Stimulated activated CD8-positive, alpha-beta memory T cell treated with anti-CD3 and anti-CD28 coated beads, Interleukin-15, amount 100 ng/mL, for 48 hours (primary cell): Measurements from ENCODE around the gene SSBP2.

Source experiments
- DNase-seq, 2 donors: peaks; one replicate each; pipeline ENCODE4 v3.0.0-alpha.2; 2020; ENCODE audit warnings: low read depth in 2 of 2

The SSBP2 gene

DNA sequence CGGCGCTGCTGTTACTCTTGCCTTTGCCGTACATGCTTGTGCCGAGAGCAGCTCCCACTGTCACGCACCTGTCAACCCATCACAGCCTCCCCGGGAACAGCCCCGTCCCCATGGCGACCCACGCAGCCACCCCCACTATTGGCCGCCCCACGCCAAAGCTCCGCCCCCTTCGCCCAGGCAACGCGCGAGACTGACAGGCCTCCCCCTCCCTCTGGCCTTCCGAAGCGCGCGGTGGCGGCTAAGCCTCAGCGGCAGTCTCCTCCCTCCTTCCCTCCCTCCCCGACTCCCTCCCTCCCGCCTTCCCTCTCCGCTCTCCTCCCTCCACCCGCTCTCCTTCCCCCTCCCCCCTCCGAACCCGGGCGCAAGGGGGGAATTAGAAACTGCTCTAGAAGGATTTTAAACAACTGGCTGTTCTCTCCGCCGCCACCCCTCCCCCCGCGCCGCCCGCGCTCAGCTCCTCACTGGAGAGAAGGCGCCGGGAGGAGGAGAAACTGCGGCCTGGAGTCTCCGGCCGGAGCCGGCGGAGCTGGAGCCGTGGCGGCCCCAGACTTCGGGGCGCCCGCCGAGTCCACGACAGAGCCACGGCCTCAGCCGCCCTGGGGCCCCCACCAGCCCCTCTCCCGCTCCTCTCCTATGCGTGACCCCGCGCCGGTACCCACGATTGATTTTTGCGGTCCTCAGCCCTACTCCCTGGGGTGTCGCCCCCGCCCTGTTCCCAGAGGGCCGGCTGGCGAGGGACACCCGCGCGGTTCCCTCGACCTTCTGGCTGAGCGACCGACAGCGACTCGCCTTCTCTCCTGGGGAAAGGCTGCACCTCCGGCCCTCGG, at the start of gene SSBP2:
Gene SSBP2, minus strand, starts transcription at position 89 of the 827 bp plus-strand sequence. Its CDS starts 55 bp downstream, at position 34.
- DNase-seq, result peak; percentile 92 to 93

GRCh38 chr5:81795666-81796065, 44.8 kb upstream of the SSBP2 start:
- no peak for DNase-seq

DNA sequence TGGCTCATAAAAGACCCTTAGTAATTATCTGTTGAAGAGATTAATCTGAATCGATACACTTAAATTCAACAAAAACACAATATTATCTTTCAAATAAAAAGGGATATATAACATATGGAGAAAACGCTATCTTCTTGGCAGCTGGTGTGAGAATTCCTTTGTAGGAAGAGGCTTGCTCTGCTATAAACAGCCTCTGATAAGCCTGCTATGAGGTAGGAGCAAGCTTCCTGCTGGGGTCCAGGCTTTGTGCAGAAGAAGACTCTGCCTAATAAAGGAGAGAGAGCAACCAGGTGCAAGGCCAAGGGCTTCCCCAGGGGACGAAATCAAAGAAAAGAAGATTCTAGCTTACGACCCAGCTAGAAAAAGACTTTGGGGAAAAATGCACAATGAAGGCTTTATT, 43.3 kb upstream of the SSBP2 start:
- no peak for DNase-seq

DNA sequence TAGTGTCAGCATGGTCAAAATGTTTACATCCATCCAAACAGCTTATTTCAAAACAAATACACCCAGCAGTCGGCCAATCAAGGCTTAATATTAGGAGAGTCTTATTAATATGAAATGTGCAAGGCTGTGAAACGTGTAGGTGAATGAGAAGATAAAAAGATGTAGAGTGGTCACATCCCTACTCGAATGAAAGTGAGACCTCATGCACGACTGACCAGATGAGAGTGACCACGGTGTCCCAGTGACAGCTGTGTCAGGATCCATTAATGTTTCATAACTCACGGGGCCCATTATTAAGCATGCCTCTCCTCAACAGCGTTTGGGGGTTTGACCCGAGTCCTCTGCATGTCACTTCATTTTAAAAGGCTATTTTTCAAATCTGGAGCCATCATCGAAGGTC, 39.4 kb upstream of the SSBP2 start:
- DNase-seq, result no peak

- DNase-seq, result no peak
Observed at GRCh38 chr5:81789033-81789432, 38.1 kb upstream of the SSBP2 start.

GRCh38 chr5:81788329-81788728, 37.4 kb upstream of the SSBP2 start:
- DNase-seq, result no peak

- DNase-seq, result no peak
Observed at GRCh38 chr5:81787474-81788242, 36.8 kb upstream of the SSBP2 start.

DNA sequence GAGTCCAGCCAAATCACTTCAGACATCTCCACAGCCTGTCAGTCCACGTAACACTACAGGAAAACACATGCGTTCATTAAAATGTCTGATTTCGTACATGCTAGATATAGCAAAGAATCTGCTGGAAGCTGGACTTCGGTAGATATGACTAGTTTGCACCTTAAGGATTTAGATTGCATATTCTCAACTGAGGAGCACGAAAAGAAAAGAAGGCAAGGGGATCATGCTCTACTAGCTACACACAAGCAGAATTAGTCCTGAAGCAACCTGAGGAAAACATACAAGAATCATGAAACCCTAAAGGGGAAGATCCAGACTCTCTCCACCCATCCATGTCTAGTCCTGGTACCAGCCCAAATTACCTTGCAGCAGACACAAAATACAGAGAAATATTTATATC, 36.1 kb upstream of the SSBP2 start:
- no peak for DNase-seq

DNA sequence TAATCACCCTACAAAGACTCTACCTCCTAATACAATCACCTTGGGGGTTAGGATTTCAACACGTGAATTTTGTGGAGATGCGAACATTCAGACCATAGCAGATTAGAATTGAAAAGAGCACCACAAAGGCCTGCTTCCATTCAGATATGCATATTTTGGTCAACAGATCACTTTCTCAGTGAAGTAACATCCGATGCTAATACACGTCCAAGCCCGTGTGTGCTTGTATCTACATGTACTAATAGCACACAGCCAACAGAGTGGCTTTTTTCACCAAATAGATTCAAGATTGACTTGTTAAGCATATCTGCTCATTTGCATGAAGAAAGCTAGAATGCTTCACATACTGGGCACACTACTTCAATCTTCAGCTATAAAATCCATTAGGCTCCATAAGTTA, 35.6 kb upstream of the SSBP2 start:
- DNase-seq, result no peak

- DNase-seq, result no peak
Observed at GRCh38 chr5:81785322-81785721, 34.4 kb upstream of the SSBP2 start.

DNA sequence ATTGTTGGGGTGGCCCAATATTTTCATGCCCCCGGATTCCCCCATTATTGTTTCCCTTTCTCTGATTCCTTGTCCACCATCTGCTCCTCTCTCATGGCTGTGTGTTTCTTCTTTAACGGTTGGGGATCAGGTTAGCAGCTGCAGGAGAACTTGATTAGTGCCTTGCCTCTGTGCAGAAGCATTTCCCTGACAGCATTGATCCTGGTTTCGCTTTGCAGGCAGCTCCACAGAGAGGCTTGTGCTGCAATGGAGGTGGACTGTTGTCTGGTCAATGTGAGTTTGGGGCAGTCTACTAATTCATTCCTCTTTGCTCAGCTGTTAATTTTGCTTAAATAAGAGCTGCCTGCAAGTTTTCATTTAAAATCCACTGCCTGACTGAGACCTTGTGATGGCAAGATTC, 32.5 kb upstream of the SSBP2 start:
- no peak for DNase-seq

DNA sequence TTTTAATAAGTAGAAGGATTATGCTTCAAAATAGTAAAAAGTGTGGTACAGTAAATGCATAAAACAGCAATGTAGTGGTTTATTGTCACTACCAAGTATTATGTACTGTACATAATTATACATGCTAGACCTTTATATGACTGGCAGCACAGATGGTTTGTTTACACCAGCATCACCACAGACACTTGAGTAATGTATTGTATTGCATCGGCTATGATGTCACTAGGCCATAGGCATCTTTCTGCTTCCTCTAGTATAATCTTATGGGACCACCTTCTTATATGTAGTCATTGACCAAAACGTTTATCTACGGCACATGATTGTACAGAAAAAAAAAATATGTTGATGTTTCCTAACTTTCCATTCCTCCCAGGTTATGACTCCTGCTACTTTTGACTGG, 31.9 kb upstream of the SSBP2 start:
- no peak for DNase-seq

- no peak for DNase-seq
Observed at GRCh38 chr5:81779916-81780266, 29.0 kb upstream of the SSBP2 start.

- DNase-seq, result peak in 1 of 2 donors; percentile 3
Observed at GRCh38 chr5:81779125-81779915, 28.4 kb upstream of the SSBP2 start.

- no peak for DNase-seq
Observed at GRCh38 chr5:81778642-81779041, 27.7 kb upstream of the SSBP2 start.

DNA sequence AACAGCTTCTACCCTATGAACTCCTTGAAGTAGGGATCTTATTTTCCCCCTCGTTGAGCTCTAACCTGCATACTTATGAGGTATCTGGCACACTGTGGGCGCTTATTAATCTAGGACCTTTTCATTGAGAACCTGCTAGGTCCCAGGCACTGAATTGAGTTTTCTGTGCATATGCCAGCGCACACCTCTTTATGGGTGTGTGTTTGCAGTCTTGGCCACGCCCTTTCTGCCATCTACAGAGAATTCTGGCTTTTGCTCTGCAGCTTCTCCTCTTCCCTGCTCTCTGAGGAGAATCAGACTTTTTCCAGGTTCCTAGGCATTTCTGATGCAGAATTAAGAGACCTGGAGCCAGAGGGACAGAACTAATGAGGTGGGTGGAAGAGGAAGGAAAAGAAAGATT, 25.4 kb upstream of the SSBP2 start:
- DNase-seq, result no peak

GRCh38 chr5:81774374-81774773, 23.5 kb upstream of the SSBP2 start:
- DNase-seq, result no peak

GRCh38 chr5:81773574-81773973, 22.7 kb upstream of the SSBP2 start:
- DNase-seq, result no peak

GRCh38 chr5:81773161-81773560, 22.3 kb upstream of the SSBP2 start:
- no peak for DNase-seq

GRCh38 chr5:81772488-81772887, 21.6 kb upstream of the SSBP2 start:
- DNase-seq, result no peak

GRCh38 chr5:81768935-81769452, 18.1 kb upstream of the SSBP2 start:
- no peak for DNase-seq

GRCh38 chr5:81767938-81768337, 17.0 kb upstream of the SSBP2 start:
- no peak for DNase-seq
